ENCODE measurements around the gene ZNF275. TPM values are rescaled to one million over a fixed set of nuclear protein-coding genes. Genes with fewer than 3 reads are reported as not detected.
"Not testable (repeated sequence)": the region's sequence is repeated elsewhere in the genome, so short reads cannot be mapped to it uniquely, and the experiment has no call there.

The ZNF275 gene, protein sequence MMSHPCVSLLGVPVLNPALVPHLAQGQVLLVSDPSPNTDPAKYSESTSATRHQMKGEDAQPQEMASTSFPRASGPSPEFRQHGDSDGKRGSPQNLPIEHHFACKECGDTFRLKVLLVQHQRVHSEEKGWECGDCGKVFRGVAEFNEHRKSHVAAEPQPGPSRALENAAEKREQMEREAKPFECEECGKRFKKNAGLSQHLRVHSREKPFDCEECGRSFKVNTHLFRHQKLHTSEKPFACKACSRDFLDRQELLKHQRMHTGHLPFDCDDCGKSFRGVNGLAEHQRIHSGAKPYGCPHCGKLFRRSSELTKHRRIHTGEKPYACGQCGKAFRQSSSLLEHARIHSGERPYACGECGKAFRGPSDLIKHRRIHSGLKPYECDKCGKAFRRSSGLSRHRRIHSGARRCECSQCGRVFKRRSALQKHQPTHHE
- 7.6 TPM for total RNA-seq
- long read RNA-seq, full-length matches to known transcripts: 2 of 5 reads
- long read RNA-seq, partial matches to known transcripts: 2 of 5 reads
- long read RNA-seq, other reads (novel, unspliced or antisense): 1 of 5 reads

DNA sequence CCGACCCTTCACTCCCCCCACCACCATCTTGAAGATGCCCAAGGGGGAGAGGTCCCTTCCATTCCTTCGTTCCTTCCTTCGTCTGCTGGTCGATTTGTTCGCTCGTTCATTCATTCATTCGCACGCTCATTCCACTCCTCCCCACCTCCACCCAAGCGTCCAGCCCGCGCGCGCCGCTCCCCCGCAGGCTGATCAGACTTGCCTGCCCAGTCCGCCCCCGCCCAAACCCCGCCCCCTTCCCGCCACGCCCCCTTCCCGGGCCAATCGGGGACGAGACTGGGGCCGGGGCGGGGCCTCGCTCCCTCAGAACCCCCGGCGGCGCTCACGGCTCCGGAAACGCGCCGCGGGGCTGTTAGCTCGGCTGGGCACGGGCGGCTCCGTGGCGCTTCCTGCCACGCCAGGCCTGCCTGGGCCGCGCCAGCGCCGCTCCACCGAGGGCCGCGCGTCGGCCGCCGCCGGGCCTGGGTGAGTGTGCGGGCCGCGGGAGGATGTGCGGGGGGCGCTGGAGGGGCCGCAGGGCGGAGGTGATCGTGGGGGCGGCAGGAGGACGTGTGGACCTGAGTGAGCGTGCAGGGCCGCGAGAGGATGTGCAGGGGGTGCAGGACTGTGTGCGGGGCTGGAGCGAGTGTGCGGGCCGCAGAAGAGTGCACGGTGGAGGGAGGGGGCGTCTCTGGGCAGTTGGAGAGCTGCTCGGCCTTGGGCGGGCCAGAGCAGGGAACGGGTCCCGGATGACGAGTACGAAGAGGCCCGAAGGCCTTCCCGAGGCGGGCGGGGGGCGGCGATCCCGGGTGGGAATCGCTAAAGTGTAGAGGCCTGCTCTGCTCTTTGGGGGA is at the start of gene ZNF275:
Gene ZNF275, plus strand, starts transcription at position 333 of the 833 bp plus-strand sequence. CDS start 2,527 bp downstream, outside the sequence.
- Histone ChIP-seq H3K27ac (peak within 1 kb of the TSS; percentile 76), H3K27me3 (ENCODE audit: low read depth) (no peaks in the 10 kb centered on the region), H3K36me3 (peaks cover 9% of the 10 kb centered on the region), H3K9me3 (no peaks in the 10 kb centered on the region), H3K4me1 (peaks cover 7% of the 10 kb centered on the region), H3K4me3 (peak within 1 kb of the TSS; percentile 62)
- intact Hi-C loops (cut with DNase I): no loop called here
- ATAC-seq: peak; percentile 98 to 100
- DNase-seq: peak; percentile 80
- TF ChIP-seq, protein P1, sequence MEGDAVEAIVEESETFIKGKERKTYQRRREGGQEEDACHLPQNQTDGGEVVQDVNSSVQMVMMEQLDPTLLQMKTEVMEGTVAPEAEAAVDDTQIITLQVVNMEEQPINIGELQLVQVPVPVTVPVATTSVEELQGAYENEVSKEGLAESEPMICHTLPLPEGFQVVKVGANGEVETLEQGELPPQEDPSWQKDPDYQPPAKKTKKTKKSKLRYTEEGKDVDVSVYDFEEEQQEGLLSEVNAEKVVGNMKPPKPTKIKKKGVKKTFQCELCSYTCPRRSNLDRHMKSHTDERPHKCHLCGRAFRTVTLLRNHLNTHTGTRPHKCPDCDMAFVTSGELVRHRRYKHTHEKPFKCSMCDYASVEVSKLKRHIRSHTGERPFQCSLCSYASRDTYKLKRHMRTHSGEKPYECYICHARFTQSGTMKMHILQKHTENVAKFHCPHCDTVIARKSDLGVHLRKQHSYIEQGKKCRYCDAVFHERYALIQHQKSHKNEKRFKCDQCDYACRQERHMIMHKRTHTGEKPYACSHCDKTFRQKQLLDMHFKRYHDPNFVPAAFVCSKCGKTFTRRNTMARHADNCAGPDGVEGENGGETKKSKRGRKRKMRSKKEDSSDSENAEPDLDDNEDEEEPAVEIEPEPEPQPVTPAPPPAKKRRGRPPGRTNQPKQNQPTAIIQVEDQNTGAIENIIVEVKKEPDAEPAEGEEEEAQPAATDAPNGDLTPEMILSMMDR (IDR thresholded peaks at IDR 0.05): no peak

DNA sequence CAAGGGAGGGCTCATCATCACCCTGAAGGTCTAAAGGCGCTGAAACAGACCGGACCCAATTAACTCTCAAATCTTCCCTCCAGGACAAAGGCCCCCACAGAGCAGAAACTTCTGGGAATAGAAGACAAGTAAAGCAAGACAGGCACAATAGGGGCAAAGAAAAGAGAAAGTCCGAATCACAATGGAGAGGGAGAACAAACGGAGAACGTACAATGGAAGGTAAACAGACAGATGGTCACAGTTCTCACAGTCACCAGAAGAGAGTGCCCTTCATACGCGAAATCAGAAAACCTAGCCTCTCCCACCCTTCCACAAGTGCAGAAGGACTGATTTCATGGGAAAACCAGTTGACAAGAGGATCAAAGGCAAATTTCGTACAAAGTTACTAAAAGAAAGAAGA is 48.3 kb upstream of the ZNF275 start:
- ATAC-seq; H3K36me3 ChIP-seq; intact Hi-C loops (cut with DNase I); H3K27me3 ChIP-seq (ENCODE audit: low read depth); H3K4me3 ChIP-seq; H3K4me1 ChIP-seq; H3K27ac ChIP-seq; H3K9me3 ChIP-seq; DNase-seq: not testable (repeated sequence)

DNA sequence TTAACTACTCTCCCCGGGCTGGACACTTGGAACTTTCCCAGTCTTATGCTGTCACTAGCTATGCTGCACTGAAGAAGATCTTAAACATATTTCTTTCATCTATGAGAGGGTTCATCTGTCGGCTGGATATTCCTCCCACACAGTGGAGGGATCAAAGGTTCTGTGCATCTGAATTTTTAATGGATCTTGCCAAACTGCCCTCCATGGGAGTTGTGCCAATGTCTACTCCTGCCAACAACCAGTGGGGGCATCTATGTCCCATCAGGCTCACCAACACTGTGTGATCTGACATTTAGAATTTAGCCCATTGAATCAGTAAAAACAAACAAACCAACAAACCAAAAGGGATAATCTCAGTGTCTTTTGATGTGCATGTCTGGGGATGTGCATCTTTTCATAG is 45.1 kb upstream of the ZNF275 start:
- intact Hi-C loops (cut with DNase I); H3K9me3 ChIP-seq; DNase-seq; H3K27me3 ChIP-seq (ENCODE audit: low read depth); H3K4me3 ChIP-seq; ATAC-seq; H3K36me3 ChIP-seq; H3K4me1 ChIP-seq; H3K27ac ChIP-seq: not testable (repeated sequence)

DNA sequence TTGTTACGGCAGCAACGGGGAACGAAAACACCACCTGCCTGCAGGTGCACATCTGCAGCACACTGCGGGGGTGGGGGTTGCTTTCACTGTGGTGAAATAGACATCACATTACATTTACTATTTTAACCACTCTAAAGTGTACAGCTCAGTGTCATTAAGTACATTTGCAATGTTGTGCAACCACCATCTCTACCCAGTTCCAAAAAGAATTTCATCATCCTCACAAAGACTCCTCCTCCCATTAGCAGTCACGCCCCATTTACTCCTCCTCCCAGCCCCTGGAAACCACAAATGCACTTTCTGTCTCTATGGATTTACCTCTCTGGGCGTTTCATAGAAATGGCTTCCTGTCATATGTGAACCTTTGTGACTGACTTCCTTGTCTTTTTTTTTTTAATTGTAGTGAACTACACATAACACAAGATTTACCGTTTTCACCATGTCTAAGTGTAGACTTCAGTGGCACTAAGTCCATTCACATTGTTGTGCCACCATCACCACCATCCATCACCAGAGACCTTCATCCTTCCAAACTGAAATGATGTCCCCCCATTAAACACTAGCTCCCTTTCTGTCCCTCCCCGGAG is 40.4 kb upstream of the ZNF275 start:
- H3K9me3 ChIP-seq; H3K4me3 ChIP-seq; DNase-seq; intact Hi-C loops (cut with DNase I); H3K36me3 ChIP-seq; H3K27me3 ChIP-seq (ENCODE audit: low read depth); H3K27ac ChIP-seq; H3K4me1 ChIP-seq: not testable (repeated sequence)
- ATAC-seq: peak; percentile 75 to 81

- Histone ChIP-seq H3K4me1 (no peaks in the 10 kb centered on the region), H3K27me3 (ENCODE audit: low read depth) (no peaks in the 10 kb centered on the region), H3K36me3 (no peaks in the 10 kb centered on the region), H3K9me3 (no peaks in the 10 kb centered on the region), H3K4me3 (no peak overlapping the region), H3K27ac (no peak overlapping the region)
- intact Hi-C loops (cut with DNase I): no loop called here
- no peak for DNase-seq
- TF ChIP-seq, protein P1 (IDR thresholded peaks at IDR 0.05): no peak
- ATAC-seq: no peak
Observed at GRCh38 chrX:153297376-153297775, 36.6 kb upstream of the ZNF275 start.

DNA sequence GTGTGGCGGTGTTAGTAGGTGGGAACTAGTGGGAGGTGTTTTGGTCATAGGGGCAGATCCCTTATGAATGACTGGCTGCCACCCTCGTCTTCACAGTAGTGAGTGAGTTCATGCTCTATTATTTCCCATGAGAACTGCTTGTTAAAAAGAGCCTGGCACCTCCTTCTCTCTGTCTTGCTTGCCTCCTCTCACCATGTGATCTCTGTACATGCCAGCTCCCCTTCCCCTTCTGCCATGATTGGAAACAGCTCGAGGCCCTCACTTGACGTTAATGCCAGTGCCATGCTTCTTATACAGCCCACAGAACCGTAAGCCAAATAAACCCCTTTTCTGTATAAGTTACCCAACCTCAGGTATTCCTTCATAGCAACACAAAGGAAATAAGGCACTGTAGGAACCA is 34.1 kb upstream of the ZNF275 start:
- no peak overlapping the region for H3K4me3 ChIP-seq
- H3K27me3 ChIP-seq (ENCODE audit: low read depth): no peaks in the 10 kb centered on the region
- no peaks in the 10 kb centered on the region for H3K36me3 ChIP-seq
- TF ChIP-seq, protein P1 (IDR thresholded peaks at IDR 0.05): no peak
- no peak for DNase-seq
- intact Hi-C loops (cut with DNase I): no loop called here
- no peaks in the 10 kb centered on the region for H3K4me1 ChIP-seq
- no peak for ATAC-seq
- no peaks in the 10 kb centered on the region for H3K9me3 ChIP-seq
- H3K27ac ChIP-seq: no peak overlapping the region
